GM23248 (cell line): ENCODE data around the gene PSMD12.

Experiments used
- EZH2 ChIP-seq: fragments of 200-600 bp; sonication (generic); IDR thresholded peaks from 2 replicates; pipeline ENCODE4 v1.6.1; 2018; ENCODE audit warnings: antibody characterized with exemption, mild to moderate bottlenecking; ENCODE audit not compliant: insufficient read depth, poor library complexity, severe bottlenecking
- EZH2phosphoT487 ChIP-seq: fragments of 200-600 bp; sonication (generic); IDR thresholded peaks from 2 replicates; pipeline ENCODE4 v1.6.1; 2018; ENCODE audit warnings: antibody characterized with exemption, moderate library complexity, mild to moderate bottlenecking, low read depth; ENCODE audit not compliant: insufficient read depth

DNA sequence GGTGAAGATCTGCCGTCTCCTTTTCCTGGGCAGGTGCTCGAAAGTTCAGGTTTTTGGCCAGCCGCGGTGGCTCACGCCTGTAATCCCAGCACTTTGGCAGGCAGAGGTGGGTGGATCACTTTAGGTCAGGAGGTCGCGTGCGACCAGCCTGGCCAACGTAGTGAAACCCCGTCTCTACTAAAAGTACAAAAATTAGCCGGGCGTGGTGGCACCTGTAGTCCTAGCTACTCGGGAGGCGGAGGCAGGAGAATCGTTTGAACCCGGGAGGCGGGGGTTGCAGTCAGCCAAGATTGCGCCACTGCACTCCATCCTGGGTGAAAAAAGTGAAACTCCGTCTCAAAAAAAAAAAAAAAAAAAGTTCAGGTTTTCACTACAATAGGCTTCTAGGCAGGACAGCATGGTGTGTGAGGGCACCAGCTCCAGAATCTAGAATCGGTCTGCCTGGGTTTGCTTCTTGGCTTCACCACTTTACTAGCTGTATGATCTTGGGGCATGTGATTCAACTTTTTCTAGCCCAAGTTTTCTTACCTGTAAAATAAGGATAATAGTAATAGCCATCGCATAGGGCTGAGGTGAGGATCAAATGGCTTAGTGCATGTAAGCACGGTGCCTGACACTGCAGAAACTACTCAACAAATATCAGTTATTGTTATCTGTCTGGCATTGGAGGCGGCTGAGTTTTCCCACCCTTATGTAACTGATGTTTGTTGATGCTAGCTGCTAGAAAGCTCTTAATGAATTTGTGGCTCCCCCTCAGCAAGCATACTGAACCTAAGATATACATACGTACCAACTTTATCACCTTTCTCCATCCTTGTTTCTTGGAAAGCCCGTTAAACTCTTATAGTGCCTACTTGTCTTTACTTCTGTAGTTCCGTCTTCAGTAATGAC, 1.3 kb downstream of the PSMD12 start:
- TF ChIP-seq EZH2, result no peak
- TF ChIP-seq EZH2phosphoT487, result no peak
